SK-N-DZ (cell line): ENCODE results near the gene CDK9. TPM values are rescaled to one million over a fixed set of nuclear protein-coding genes. Genes with fewer than 3 reads are reported as not detected.
"Not testable (repeated sequence)": the region's sequence is repeated elsewhere in the genome, so short reads cannot be mapped to it uniquely, and the experiment has no call there.

Source experiments
- DNase-seq: peaks from one replicate; pipeline ENCODE4 v3.0.0-alpha.2; 2015; ENCODE audit warnings: low spot score
- polyA plus RNA-seq, 2 experiments: library from polyadenylated mRNA; depleted of rRNA; stranded (reverse); fragments of >200 nt; gene quantifications; 2 replicates each; pipeline ENCODE4 v1.2.3, GENCODE V29; 2014

The CDK9 gene
- 32.5 and 48.7 TPM in 2 replicates for polyA plus RNA-seq (2014; cell fraction: cytosol; rRNA removed)
- 91.4 and 95.7 TPM in 2 replicates for polyA plus RNA-seq (2014; cell fraction: nucleus; rRNA removed)

DNA sequence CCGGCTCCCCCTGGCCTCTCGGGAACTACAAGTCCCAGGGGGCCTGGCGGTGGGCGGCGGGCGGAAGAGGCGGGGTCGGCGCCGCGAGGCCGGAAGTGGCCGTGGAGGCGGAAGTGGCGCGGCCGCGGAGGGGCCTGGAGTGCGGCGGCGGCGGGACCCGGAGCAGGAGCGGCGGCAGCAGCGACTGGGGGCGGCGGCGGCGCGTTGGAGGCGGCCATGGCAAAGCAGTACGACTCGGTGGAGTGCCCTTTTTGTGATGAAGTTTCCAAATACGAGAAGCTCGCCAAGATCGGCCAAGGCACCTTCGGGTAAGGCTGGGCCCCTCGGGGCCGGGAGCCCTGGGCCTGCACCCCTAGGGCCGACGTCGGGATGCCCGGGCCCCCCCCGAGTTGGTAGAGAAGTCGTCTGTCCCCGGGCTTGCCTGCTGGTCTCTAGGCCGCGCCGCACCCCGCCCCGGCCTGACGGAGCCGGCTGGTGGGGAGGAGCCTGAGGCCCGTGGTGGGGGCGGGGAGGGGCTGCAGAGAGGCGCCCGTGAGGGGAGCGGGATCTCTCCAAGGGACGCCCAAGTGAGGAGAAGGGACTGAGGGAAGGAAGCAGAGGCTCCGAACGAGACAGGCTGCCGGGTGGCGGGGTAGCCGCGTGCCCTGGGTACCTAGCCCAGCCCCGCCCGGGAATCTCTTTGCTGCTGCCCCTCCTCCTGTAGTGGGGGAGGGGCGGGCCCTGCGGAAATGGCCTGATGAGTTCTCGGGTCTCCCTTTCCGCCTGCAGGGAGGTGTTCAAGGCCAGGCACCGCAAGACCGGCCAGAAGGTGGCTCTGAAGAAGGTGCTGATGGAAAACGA is at the start of gene CDK9:
Gene CDK9 (plus strand): TSS at position 102 of the 840 bp plus-strand sequence. CDS start 115 bp downstream, at position 217.
- DNase-seq = peak; percentile 89

DNA sequence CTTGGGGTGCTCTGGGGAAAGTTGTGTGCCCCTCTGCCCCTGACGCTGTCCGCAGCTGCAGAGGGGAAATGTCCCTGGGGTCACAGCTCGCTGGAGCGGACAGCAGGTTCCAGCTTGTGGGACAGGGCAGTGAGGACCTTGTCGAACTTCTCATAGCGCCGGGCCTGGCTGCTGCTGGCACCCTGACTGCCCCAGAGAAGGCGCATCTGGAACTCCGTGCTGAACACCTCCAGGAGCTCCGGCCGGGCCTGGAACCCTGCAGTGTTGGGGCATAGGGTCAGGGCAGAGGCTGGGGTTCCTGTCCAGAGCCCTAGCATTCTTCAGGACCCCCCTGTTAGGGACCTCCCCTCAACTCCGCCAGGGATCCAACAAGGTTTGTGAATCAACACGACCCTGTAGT is 47.2 kb upstream of the CDK9 start:
- no peak for DNase-seq

DNA sequence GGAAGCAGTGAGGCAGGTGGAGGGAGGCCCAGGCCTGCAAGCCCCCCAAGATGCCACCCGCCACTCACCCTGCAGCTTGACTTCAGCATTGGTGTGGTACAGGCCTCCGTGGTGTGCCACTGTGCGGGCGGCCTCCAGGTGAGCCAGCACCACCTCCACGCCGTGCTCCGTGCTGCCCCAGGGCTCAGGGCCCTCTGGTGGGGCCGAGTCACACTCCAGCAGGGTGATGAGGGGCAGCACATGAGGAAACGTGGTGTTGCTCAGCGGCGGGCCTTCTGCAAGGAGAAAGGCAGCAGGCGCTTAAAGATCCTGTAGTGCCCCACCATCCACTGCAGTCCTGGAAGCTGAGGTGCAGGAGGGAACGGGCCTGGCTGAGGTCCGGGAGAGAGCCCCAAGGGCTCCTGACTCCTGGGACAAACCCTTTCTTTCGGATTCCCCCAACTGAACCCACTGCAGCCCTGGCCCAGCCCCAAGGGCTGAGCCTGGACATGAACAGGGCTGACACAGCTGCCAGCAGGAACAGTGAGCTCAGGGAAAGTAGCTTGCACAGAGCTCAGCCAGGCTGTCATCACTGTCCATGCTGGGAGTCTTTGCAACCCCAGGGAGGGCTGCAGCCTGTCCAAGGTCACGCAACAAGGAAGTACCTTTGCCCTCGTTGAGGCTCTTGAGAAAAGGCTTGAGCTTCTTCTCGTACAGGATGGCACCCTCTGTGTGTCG is 46.1 kb upstream of the CDK9 start:
- no peak for DNase-seq

DNA sequence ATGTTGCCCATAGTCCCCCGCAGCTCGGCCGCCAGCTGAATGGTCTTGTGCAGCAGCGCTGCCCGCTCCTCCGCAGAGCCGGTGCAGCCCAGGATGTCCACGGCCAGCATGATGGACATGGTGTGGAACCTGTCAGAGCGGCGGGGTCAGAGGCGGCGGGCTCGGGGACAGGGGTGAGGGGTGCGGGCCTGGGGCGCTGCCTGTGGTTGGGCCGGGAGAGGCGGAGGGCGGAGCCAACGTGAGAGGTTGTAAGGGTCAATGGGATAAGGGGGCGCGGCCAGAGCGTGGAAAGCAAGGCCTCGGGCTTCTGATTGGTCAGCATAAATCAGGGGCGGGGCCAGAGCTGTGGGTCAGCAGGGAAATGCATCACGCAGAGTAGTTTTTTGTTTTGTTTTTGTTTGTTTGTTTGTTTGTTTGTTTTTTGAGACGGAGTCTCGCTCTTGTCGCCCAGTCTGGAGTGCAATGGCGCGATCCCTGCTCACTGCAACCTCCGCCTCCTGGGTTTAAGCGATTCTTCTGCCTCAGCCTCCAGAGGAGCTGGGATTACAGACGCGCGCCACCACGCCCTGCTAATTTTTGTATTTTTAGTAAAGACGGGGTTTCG is 43.9 kb upstream of the CDK9 start:
- DNase-seq = no peak

DNA sequence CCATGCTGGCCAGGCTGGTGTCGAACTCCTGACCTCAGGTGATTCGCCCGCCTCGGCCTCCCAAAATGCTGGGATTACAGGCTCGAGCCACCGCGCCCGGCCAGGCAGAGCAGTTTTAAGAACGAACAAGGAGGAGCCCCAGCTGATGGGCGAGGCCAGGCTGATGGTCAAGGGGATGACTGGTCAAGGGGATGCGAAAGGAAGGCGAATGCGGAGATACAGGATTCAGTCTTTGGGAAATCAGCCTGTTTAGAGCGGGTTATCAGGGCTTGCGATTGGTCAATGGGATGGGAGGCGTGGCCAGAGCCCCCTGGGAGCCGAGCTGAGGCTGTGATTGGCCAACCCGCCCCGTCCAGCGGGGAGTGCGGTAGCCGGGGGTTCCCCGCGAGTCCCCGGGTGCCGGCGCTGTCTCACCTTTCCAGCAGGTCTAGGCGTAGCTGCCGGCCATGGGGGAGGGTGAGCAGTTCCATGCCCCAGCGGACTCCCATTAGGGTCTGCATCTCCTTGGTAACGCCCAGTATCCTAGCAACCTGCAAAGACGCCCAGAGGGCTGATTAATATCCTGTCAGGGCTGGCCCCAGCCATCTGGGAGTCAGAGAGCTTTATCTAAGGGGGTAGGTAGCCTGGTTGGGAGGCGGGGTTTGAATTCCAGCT is 43.3 kb upstream of the CDK9 start:
- peak; percentile 89 for DNase-seq

DNA sequence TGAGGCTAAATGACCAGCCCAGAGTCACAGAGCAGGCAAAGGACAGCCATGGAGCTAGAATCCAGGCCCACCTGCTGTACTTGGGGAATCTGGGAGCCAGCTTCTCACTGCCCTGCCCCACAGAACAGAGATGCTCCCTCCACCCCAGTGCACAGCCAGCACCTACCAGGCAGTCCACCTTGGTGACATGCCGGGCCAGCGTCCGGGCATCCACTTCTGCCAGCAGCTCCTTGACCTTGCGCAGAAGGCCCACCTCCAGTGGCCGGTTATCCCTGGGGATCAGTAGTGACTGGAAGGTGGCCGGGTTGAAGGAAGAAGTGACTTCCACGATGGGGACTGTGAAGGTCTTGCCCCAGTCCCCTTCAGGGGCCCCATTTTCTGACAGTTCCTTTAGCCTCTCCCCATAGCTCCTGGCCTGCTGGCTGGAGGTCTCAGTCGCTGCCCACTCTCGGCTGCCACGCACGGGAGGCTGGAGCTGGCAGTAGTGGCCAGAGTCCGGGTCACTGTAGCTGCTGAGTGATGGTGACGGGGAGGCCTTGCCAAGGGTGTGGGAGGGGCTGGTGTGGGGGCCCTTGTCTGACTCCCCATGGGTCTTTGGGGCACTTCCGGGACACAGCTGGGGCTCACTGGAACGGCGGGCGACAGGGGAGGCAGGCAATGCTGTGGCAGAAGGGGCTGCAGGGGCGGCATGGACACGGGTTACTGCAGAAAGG is 41.3 kb upstream of the CDK9 start:
- DNase-seq = no peak

DNA sequence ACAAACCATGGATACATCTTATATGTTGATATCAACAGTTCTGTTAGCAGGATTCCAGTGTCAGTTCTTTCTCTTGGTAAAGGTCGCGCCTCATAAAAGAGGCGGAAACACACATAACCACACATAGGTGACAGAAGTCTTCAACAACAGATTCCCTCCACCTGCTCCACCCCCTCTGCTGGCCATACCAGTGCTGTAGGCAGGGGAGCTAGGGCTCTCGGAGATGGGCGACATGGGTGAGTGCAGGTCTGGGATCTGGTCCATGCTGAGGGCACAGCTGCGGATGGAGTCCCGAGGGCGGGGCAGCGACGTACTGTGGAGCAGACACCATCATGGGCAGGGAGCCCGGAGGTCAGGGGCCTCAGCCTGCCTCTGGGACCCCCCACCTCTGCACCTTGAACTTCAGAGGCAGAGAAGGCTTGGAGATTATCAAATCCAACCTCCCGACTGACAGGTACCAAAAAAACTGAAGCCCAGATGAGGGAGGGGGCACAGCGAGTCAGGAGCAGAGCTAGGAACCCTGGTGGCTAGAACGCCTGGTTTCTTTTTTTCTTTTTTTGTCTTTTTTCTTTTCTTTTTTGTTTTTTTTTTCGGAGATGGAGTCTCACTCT is 38.8 kb upstream of the CDK9 start:
- DNase-seq = no peak

DNA sequence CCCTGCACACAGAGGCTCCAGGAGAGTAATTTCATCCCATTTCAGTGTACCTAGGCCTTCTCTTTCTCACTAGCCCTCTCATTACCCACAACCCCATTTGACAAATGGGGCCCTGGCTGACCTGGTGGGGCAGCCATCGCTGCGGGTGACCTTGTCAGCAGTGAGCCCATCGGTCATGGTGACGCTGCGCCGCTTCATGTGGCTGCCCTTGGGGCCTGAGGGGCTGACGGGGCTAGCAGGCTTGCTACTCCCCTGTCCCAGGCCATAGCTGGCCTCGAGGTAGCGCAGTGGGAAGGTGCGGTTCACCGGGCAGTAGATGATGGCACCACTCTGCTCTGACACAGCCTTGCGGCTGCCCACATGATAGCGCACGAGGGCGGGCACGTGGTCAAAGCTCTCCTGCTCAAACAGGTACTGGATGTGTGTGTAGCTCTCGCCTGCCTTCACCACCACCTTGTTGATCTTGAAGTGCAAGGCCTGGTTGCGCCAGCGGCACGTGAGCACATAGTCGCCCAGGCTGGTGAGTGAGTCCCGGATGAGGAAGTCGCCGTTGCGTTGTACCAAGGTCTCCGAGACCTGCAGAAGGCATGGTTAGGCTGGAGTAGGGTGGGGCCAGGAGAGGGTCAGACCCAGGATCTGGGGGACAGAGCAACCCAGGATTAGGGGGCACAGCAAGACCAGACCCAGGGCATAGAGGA is 36.6 kb upstream of the CDK9 start:
- no peak for DNase-seq

DNA sequence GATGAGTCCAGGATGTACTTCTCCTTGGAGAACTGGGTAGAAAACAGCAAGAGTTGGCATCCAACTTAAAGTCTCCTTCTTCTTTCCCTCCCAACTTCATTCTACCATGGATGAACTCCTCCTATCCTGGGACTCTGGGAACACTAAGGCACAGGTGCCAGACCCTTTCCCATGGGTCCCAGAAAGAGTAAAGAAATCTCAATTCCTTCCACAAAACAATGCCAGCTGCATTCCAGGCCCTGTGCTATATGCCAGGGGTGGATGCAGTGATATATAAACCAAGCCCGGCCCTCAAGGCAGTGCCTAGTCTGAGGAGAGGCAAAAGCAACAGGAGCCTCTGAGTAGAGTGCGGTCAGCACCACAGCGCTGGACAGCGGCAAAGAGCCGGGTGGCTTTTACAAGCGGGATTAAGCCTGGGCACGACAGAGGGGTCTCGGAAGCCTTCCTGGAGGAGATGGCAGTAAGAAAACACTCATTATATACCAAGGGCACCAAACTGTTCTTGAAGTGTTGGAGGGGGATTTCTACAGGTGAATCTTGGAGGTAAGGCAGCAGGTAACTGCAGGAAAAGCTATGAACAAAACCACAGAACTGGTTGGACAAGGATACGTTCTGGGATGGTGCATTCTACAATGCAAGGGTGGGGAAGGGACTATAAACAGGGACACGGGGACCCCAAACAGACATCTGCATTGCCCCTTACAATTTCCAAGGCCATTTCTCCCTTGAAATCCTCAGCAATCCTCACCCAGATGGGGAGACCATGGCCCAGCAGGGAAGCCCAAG is 34.4 kb upstream of the CDK9 start:
- DNase-seq = no peak

DNA sequence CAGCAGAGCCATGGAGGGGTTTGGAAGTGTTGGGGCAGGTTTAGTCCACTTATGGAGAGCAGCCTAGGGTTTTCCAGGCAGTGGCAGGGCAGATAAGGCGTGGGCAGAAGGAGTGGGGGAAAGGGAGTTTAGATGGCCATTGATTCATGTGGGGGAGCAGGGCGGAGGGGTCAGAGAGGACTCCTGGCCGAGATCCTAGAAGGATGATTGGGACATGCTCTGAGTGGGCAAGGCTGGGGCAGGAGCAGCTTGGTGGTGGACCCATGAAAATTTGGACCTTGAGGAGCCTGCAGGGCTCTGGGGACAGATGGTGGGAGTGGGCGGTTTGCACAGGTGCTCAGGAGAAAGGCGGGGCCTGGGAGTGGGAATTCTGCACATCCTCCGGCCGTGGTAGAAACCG is 32.7 kb upstream of the CDK9 start:
- no peak for DNase-seq

DNA sequence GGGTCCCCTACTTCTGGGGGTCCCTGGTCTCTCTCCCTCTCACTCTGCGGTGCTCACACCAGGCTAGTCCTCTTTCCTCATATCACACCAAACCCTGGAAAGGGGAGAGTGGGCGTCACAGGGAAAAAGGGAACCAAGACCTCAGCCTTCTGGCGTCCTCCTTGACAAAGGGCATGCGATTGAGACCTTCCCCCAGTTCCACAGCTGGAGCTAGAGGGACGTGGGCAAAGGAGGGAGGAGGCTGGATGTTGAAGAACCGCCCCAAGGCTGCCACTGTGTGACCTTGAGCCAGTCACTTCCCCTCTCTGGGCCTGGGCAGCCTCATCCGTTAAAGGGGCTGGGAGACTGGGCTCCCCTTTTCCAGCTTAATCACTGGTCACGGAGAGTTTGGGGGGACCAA is 32.2 kb upstream of the CDK9 start:
- no peak for DNase-seq

DNA sequence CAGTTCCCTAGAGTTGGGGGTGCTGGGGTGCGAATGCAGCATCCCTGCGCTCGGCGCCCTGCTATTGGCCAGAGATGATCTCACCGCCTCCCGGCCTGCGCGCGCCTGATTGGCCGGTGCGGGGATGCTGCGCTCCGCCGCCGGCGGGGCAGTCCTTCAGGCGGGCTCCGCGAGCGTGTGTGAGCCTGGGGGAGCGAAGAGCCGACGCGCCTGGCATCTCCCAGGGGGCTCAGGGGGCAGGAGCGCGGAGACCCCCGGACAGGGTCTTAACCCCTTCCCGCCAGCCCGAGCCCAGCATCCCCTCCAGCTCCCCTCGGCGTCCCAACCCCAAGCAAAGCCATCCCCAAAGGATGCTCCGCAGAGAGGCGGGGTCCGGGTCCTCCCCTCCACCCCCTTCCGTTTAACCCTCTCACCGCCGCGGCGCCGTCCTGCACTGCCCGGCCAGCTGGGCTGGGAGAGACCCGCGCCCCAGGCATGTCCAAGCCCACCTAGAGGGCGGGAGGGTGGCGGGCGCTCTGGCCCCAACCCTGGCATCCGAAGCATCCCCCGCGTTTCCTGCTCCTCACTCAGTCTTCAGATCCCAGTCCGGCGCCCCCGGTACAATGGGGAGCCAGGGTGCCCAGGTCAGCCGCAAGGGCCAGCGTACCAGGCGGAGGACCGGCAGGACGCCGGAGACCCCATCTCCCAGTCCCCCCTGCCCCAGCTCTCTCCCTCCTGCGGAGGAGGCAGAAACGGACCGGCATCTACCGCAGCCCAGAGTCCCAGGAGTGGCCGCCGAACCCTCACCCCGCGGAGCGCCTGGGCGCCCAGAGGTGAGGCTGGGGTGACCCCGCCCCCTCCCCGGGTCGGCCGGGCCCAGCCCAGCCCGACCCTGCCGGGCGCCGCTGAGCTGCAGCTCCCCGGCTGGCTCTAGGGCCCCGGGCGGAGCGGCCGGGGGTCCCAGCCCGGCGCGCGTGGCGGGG is 31.5 kb upstream of the CDK9 start:
- DNase-seq = peak; percentile 81

DNA sequence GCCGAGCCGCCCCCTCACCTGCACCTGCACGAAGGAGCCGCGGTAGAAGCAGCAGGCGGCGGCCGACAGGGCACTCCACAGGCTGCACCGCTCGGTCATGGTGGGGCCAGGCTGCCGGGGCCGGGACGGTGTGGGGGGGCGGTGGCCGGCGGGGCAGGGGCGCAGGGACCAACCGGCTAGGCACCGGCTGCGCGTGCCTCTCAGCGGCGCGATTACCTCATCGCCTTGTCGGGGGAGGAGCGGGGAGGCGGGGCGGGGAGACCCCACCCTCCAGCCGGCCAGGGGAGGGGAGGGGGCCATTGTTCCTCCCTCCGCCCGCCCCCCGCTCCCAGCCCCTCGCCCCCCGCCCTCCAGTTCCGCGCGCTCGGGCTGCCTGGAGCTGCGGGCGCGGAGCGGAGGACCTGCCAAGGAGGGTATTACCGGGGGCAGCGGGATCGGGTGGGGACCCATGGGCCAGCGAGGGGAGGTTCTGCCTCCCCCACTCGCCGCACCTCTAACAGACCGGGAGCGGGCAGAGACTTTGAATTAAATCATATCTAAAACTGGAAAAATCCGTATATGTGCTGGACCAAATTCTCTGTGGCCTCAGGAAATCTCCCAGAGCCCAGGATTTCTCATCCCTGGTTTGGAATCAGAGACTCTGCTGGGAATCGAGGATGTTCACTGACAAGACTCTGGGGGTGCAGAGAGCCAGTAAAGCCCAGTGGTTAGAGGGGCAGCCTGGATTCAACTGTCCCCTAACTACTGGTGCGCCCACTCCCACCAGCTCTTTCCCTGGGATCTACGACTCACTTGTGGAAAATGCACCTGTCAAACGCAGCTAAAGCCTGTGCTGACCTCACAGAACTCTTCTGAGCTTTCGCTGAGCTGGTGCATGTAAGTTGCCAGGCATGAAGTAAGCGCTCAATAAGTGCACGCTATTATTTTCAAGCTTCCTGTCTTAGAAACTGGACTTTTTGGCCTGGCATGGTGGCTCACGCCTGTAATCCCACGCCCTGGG is 30.5 kb upstream of the CDK9 start:
- peak; percentile 68 for DNase-seq

DNA sequence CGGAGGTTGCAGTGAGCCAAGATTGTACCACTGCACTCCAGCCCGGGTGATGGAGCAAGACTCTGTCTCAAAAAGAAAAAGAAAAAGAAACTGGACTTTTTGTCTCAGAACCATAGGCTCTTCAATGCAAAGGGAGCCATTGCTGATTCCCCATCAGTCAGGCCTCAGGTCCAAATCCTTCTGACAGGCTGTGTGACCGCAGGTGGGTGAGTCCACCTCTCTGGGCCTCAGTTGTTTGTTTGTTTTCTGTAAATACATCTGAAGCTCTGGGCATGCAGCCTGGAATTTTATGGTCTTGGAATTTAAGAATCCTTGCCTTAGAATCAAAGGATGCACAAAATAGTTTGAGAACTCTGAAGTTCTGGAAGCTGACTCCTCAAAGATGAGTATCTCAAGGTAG is 29.6 kb upstream of the CDK9 start:
- no peak for DNase-seq

DNA sequence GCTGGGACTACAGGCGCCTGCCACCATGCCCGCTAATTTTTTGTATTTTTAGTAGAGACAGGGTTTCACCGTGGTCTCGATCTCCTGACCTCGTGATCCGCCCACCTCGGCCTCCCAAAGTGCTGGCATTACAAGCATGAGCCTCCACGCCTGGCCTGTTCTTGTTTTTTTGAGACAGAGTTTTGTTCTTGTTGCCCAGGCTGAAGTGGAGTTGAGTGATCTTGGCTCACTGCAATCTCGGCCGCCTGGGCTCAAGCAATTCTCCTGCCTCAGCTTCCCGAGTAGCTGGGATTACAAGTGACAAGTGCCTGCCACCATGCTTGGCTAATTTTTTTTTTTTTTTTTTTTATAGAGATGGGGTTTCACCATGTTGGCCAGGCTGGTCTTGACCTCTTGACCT is 29.1 kb upstream of the CDK9 start:
- DNase-seq = not testable (repeated sequence)

DNA sequence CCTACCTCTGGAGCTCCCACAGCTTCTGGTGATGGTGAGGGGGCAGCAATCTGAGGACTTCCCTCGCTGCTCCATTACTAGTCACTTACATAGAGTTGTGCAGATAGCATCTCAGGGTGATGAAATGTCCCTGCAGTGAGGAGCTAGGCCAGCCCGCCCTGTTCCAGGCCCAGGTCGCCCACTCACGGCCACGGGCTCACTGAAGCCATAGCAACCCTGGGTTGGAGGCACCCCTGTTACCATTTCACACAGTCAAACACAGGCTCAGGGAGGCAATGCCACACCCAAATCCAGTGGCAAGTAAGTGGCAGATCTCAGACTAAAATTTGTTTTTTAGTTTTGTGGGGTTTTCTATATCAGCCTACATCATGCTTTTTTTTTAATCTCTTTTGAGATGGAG is 27.0 kb upstream of the CDK9 start:
- no peak for DNase-seq

DNA sequence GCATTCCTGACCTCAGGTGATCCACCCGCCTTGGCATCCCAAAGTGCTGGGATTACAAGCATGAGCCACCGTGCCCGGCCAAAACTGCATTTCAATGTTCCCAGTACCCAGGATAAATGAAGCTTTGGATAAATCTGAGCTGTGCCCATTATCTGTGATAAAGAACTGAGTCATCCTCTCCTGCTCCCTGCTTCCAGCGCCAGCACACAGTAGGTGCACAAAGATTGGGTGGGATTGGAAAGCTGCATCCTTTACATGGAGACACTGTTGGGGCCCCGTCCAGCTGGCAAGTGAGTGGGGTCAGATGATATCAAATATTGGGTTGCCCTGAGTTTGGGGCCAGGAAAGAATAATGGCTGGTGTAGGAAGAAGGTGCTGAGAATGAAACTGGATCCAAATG is 24.8 kb upstream of the CDK9 start:
- DNase-seq = no peak
